HEK293 (cell line): ENCODE results near the gene LRSAM1.

Experiments
- CTCF ChIA-PET: fragments of 350-600 bp; formaldehyde crosslinking; extraction: SDS; loops from one replicate; lab custom pipeline; 2021; ENCODE audit warnings: antibody characterized with exemption; lab: Yijun Ruan, JAX
- POLR2A ChIA-PET: fragments of 300-600 bp; formaldehyde crosslinking; extraction: SDS; loops from one replicate; lab custom pipeline; 2020; ENCODE audit warnings: antibody characterized with exemption, inconsistent platforms; lab: Yijun Ruan, JAX
- H3K27ac ChIP-seq: fragments of 200-500 bp; sonication (Bioruptor generic); 2 replicates; pipeline ENCODE4 v1.5.1; 2014; ENCODE audit warnings: low read depth, low read length, control low read depth, inconsistent platforms; ENCODE audit errors: extremely low read depth
- H3K36me3 ChIP-seq, 2 experiments: fragments of 200-500 bp in 1 of 2; sonication (Bioruptor generic) in 1 of 2; 1 replicate in 1 of 2; 2 replicates in 1 of 2; pipeline ENCODE4 v1.5.1; 2014 to 2017; ENCODE audit warnings: inconsistent platforms in 2 of 2, low read length in 2 of 2; ENCODE audit not compliant: control insufficient read depth in 2 of 2, insufficient read depth in 1 of 2
- H3K4me1 ChIP-seq: fragments of 200-500 bp; sonication (Bioruptor generic); 2 replicates; pipeline ENCODE4 v1.5.1; 2014; ENCODE audit warnings: mild to moderate bottlenecking, low read length, inconsistent platforms; ENCODE audit not compliant: control insufficient read depth, insufficient read depth
- H3K4me3 ChIP-seq: 2 replicates; pipeline ENCODE4 v1.5.1; 2011; ENCODE audit warnings: low read depth, mild to moderate bottlenecking, control low read depth, low read length, moderate library complexity
- H3K9me3 ChIP-seq: fragments of 200-500 bp; sonication (Bioruptor generic); 2 replicates; pipeline ENCODE4 v1.5.1; 2014; ENCODE audit warnings: low read depth, low read length, inconsistent platforms; ENCODE audit not compliant: control insufficient read depth, insufficient read depth
- GLIS2 ChIP-seq: fragments of 450-650 bp; formaldehyde crosslinking; IDR thresholded peaks from 2 replicates; pipeline ENCODE4 v1.5.1; 2016; ENCODE audit warnings: missing biosample characterization, missing genetic modification characterization
- KLF8 ChIP-seq: fragments of 450-650 bp; formaldehyde crosslinking; IDR thresholded peaks from 2 replicates; pipeline ENCODE4 v1.5.1; 2016; ENCODE audit warnings: missing biosample characterization, missing genetic modification characterization
- PRDM6 ChIP-seq: fragments of 450-650 bp; formaldehyde crosslinking; IDR thresholded peaks from 2 replicates; pipeline ENCODE4 v1.5.1; 2017; ENCODE audit warnings: missing biosample characterization, missing genetic modification characterization
- ZBTB7A ChIP-seq: fragments of 450-650 bp; formaldehyde crosslinking; IDR thresholded peaks from 2 replicates; pipeline ENCODE4 v1.5.1; 2016; ENCODE audit warnings: low read depth, missing biosample characterization, missing genetic modification characterization
- ZFP3 ChIP-seq: fragments of 450-650 bp; formaldehyde crosslinking; IDR thresholded peaks from 2 replicates; pipeline ENCODE4 v1.5.1; 2016; ENCODE audit warnings: low read depth, missing biosample characterization, missing genetic modification characterization
- ZFP69B ChIP-seq: fragments of 450-650 bp; formaldehyde crosslinking; IDR thresholded peaks from 2 replicates; pipeline ENCODE4 v1.5.1; 2016; ENCODE audit warnings: missing biosample characterization, missing genetic modification characterization
- ZNF132 ChIP-seq: fragments of 450-650 bp; formaldehyde crosslinking; IDR thresholded peaks from 2 replicates; pipeline ENCODE4 v1.5.1; 2017; ENCODE audit warnings: missing biosample characterization, missing genetic modification characterization, borderline replicate concordance
- ZNF133 ChIP-seq: fragments of 450-650 bp; formaldehyde crosslinking; IDR thresholded peaks from 2 replicates; pipeline ENCODE4 v1.5.1; 2016; ENCODE audit warnings: missing biosample characterization, missing genetic modification characterization
- ZNF248 ChIP-seq: fragments of 450-650 bp; formaldehyde crosslinking; IDR thresholded peaks from 2 replicates; pipeline ENCODE4 v1.5.1; 2017; ENCODE audit warnings: missing biosample characterization, missing genetic modification characterization
- ZNF311 ChIP-seq: fragments of 450-650 bp; formaldehyde crosslinking; IDR thresholded peaks from 2 replicates; pipeline ENCODE4 v1.5.1; 2017; ENCODE audit warnings: missing biosample characterization, missing genetic modification characterization, borderline replicate concordance
- ZNF521 ChIP-seq: fragments of 450-650 bp; formaldehyde crosslinking; IDR thresholded peaks from 2 replicates; pipeline ENCODE4 v1.5.1; 2017; ENCODE audit warnings: missing biosample characterization, mild to moderate bottlenecking, missing genetic modification characterization
- ZNF529 ChIP-seq: fragments of 450-650 bp; formaldehyde crosslinking; IDR thresholded peaks from 2 replicates; pipeline ENCODE4 v1.5.1; 2017; ENCODE audit warnings: missing genetic modification characterization, missing biosample characterization; ENCODE audit not compliant: insufficient replicate concordance
- ZNF660 ChIP-seq: fragments of 450-650 bp; IDR thresholded peaks from 2 replicates; pipeline ENCODE4 v1.5.1; 2018; ENCODE audit warnings: missing biosample characterization, mild to moderate bottlenecking, missing genetic modification characterization
- TF ChIP-seq, protein P1 (sequence below): fragments of 450-650 bp; formaldehyde crosslinking; IDR thresholded peaks from 2 replicates; pipeline ENCODE4 v1.5.1; 2016; ENCODE audit warnings: missing biosample characterization, missing genetic modification characterization
- TF ChIP-seq, protein P2 (sequence below): sonication (generic); formaldehyde crosslinking; IDR thresholded peaks from 2 replicates; pipeline ENCODE4 v1.8.1; 2022; ENCODE audit warnings: mild to moderate bottlenecking, moderate library complexity, missing genetic modification reagents
- TF ChIP-seq, protein P3 (sequence below): fragments of 450-650 bp; formaldehyde crosslinking; IDR thresholded peaks from 2 replicates; pipeline ENCODE4 v1.5.1; 2016; ENCODE audit warnings: missing biosample characterization, missing genetic modification characterization, borderline replicate concordance
- TF ChIP-seq, protein P4 (sequence below): fragments of 450-650 bp; formaldehyde crosslinking; IDR thresholded peaks from 2 replicates; pipeline ENCODE4 v1.5.1; 2016; ENCODE audit warnings: missing biosample characterization, missing genetic modification characterization
- TF ChIP-seq, protein P5 (sequence below): fragments of 450-650 bp; formaldehyde crosslinking; IDR thresholded peaks from 2 replicates; pipeline ENCODE4 v1.5.0; 2017; ENCODE audit warnings: missing biosample characterization, missing genetic modification characterization, borderline replicate concordance

The LRSAM1 gene

DNA sequence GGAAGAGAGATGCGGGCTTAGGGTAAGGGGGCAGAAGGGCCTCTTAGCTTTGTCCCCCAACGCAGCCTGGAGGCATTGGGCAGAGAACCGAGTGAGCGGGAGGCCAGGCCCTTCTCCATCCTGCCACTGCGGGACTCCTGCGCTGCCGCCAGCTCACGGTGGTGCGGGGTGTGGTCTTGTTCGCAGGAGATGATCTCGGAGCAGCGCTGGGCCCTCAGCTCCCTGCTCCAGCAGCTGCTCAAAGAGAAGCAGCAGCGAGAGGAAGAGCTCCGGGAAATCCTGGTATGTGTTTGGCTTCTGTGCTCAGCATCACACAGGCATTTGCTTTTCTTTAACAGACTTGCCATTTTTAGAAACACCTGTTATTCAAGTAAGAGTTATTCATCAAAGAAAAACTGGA is 41.3 kb downstream of the LRSAM1 start:
- Histone ChIP-seq H3K4me3 (no peak overlapping the region), H3K27ac (no peak overlapping the region), H3K9me3 (no peaks in the 10 kb centered on the region), H3K4me1 (no peaks in the 10 kb centered on the region), H3K36me3 (peaks cover 0 to 70% of the 10 kb centered on the region in 2 experiments; a peak in 2 of 3 replicates)
- ChIA-PET POLR2A (interaction anchor here (0.6 kb wide), 1 partner anchor 85 kb away, joined by 5 read pairs; no protein-coding TSS in a partner anchor), CTCF (interaction anchor here (0.5 to 1.9 kb wide), 2 partner anchors 11 to 1265 kb away, joined by 3 to 9 read pairs; no protein-coding TSS in a partner anchor)
- TF ChIP-seq GLIS2 (tag by site-specific recombination): no peak
- TF ChIP-seq ZNF529: no peak
- no peak for TF ChIP-seq ZNF132 (tag by site-specific recombination)
- TF ChIP-seq ZNF133 (tag by site-specific recombination): no peak
- no peak for TF ChIP-seq ZBTB7A (tag by site-specific recombination)
- TF ChIP-seq, protein P1, sequence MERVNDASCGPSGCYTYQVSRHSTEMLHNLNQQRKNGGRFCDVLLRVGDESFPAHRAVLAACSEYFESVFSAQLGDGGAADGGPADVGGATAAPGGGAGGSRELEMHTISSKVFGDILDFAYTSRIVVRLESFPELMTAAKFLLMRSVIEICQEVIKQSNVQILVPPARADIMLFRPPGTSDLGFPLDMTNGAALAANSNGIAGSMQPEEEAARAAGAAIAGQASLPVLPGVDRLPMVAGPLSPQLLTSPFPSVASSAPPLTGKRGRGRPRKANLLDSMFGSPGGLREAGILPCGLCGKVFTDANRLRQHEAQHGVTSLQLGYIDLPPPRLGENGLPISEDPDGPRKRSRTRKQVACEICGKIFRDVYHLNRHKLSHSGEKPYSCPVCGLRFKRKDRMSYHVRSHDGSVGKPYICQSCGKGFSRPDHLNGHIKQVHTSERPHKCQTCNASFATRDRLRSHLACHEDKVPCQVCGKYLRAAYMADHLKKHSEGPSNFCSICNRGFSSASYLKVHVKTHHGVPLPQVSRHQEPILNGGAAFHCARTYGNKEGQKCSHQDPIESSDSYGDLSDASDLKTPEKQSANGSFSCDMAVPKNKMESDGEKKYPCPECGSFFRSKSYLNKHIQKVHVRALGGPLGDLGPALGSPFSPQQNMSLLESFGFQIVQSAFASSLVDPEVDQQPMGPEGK: no peak
- no peak for TF ChIP-seq ZNF660 (tag by site-specific recombination)
- TF ChIP-seq ZFP69B (tag by site-specific recombination): no peak
- no peak for TF ChIP-seq ZFP3 (tag by site-specific recombination)
- TF ChIP-seq, protein P2, sequence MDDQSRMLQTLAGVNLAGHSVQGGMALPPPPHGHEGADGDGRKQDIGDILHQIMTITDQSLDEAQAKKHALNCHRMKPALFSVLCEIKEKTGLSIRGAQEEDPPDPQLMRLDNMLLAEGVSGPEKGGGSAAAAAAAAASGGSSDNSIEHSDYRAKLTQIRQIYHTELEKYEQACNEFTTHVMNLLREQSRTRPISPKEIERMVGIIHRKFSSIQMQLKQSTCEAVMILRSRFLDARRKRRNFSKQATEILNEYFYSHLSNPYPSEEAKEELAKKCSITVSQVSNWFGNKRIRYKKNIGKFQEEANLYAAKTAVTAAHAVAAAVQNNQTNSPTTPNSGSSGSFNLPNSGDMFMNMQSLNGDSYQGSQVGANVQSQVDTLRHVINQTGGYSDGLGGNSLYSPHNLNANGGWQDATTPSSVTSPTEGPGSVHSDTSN (CRISPR knock-in tag): no peak
- TF ChIP-seq, protein P3, sequence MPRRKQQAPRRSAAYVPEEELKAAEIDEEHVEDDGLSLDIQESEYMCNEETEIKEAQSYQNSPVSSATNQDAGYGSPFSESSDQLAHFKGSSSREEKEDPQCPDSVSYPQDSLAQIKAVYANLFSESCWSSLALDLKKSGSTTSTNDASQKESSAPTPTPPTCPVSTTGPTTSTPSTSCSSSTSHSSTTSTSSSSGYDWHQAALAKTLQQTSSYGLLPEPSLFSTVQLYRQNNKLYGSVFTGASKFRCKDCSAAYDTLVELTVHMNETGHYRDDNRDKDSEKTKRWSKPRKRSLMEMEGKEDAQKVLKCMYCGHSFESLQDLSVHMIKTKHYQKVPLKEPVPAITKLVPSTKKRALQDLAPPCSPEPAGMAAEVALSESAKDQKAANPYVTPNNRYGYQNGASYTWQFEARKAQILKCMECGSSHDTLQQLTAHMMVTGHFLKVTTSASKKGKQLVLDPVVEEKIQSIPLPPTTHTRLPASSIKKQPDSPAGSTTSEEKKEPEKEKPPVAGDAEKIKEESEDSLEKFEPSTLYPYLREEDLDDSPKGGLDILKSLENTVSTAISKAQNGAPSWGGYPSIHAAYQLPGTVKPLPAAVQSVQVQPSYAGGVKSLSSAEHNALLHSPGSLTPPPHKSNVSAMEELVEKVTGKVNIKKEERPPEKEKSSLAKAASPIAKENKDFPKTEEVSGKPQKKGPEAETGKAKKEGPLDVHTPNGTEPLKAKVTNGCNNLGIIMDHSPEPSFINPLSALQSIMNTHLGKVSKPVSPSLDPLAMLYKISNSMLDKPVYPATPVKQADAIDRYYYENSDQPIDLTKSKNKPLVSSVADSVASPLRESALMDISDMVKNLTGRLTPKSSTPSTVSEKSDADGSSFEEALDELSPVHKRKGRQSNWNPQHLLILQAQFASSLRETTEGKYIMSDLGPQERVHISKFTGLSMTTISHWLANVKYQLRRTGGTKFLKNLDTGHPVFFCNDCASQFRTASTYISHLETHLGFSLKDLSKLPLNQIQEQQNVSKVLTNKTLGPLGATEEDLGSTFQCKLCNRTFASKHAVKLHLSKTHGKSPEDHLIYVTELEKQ (tag by site-specific recombination): no peak
- no peak for TF ChIP-seq ZNF521
- TF ChIP-seq ZNF248 (tag by site-specific recombination): no peak
- TF ChIP-seq KLF8 (tag by site-specific recombination): no peak
- TF ChIP-seq, protein P4, sequence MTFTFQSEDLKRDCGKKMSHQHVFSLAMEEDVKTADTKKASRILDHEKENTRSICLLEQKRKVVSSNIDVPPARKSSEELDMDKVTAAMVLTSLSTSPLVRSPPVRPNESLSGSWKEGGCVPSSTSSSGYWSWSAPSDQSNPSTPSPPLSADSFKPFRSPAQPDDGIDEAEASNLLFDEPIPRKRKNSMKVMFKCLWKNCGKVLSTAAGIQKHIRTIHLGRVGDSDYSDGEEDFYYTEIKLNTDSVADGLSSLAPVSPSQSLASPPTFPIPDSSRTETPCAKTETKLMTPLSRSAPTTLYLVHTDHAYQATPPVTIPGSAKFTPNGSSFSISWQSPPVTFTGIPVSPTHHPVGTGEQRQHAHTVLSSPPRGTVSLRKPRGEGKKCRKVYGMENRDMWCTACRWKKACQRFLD (tag by site-specific recombination): no peak
- TF ChIP-seq PRDM6: no peak
- TF ChIP-seq, protein P5, sequence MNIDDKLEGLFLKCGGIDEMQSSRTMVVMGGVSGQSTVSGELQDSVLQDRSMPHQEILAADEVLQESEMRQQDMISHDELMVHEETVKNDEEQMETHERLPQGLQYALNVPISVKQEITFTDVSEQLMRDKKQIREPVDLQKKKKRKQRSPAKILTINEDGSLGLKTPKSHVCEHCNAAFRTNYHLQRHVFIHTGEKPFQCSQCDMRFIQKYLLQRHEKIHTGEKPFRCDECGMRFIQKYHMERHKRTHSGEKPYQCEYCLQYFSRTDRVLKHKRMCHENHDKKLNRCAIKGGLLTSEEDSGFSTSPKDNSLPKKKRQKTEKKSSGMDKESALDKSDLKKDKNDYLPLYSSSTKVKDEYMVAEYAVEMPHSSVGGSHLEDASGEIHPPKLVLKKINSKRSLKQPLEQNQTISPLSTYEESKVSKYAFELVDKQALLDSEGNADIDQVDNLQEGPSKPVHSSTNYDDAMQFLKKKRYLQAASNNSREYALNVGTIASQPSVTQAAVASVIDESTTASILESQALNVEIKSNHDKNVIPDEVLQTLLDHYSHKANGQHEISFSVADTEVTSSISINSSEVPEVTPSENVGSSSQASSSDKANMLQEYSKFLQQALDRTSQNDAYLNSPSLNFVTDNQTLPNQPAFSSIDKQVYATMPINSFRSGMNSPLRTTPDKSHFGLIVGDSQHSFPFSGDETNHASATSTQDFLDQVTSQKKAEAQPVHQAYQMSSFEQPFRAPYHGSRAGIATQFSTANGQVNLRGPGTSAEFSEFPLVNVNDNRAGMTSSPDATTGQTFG (tag by site-specific recombination): no peak
- TF ChIP-seq ZNF311: no peak
